Stomach (tissue), 9 donors: ENCODE data around the gene CHN1. TPM values are rescaled to one million over a fixed set of nuclear protein-coding genes. Genes with fewer than 3 reads are reported as not detected.

Source experiments
- DNase-seq, 2 donors: peaks; one replicate each; pipeline versions ENCODE4 v3.0.0 to v3.0.0-alpha.2; 2013 to 2019
- H3K27ac ChIP-seq, 5 donors: fragments of 200-600 bp in 4 of 5; sonication (generic) in 4 of 5; one replicate each; pipeline ENCODE4 v1.5.1; 2013 to 2019; ENCODE audit warnings: mild to moderate bottlenecking in 1 of 5, moderate library complexity in 1 of 5
- H3K27me3 ChIP-seq, 3 donors: fragments of 200-600 bp; sonication (generic); one replicate each; pipeline ENCODE4 v1.5.1; 2017 to 2019; ENCODE audit warnings: mixed run types in 1 of 3
- H3K36me3 ChIP-seq, 4 donors: fragments of 200-600 bp; sonication (generic); 1 replicate in 3 of 4; 2 replicates in 1 of 4; pipeline ENCODE4 v1.5.1; 2016 to 2019
- H3K4me1 ChIP-seq, 4 donors: fragments of 200-600 bp; sonication (generic); one replicate each; pipeline ENCODE4 v1.5.1; 2016 to 2019
- H3K4me3 ChIP-seq, 4 donors: fragments of 200-600 bp; sonication (generic) in 3 of 4; one replicate each; pipeline ENCODE4 v1.5.1; 2016 to 2019; ENCODE audit warnings: mild to moderate bottlenecking in 1 of 4
- H3K9me3 ChIP-seq, 4 donors: fragments of 200-600 bp; sonication (generic); one replicate each; pipeline ENCODE4 v1.5.1; 2016 to 2019
- EP300 ChIP-seq: sonication (generic); formaldehyde crosslinking; IDR thresholded peaks from one replicate; pipeline ENCODE4 v1.6.1; 2017; ENCODE audit warnings: antibody characterized with exemption
- POLR2A ChIP-seq, 4 donors: fragments of 450-650 bp; IDR thresholded peaks; one replicate each; pipeline ENCODE4 v1.6.1; 2016; ENCODE audit warnings: antibody characterized with exemption in 4 of 4, control low read depth in 2 of 4, mild to moderate bottlenecking in 1 of 4, moderate library complexity in 1 of 4
- POLR2AphosphoS5 ChIP-seq, 3 donors: sonication (generic); formaldehyde crosslinking; IDR thresholded peaks; one replicate each; pipeline ENCODE4 v1.6.1; 2016; ENCODE audit warnings: antibody characterized with exemption in 3 of 3
- WGBS, 5 donors: extraction: QIAGEN DNeasy Blood & Tissue Kit in 3 of 5; methylation state at CpG; one replicate each; pipeline versions ENCODE4 v1.1.5 to v1.1.7; 2013 to 2018; 5-methylcytosine and 5-hydroxymethylcytosine counted together
- intact Hi-C: fragments of 100-400 bp; cut with DNase I; formaldehyde crosslinking; loops from one replicate; pipeline ENCODE4 v1.15.1; 2023; ENCODE audit warnings: low total_unique reads
- polyA plus RNA-seq, 3 donors: library from polyadenylated mRNA; stranded (reverse); fragments of 200-250 nt; gene quantifications; one replicate each; pipeline ENCODE4 v1.2.3, GENCODE V29; 2013
- total RNA-seq, 5 donors: library from RNA; depleted of rRNA; stranded (reverse); fragments of >200 nt; gene quantifications; one replicate each; pipeline versions ENCODE4 v1.1.0 to v1.2.3, GENCODE V29; 2014 to 2016
- TF ChIP-seq, protein P1 (sequence below), 7 experiments: fragments of 450-650 bp in 4 of 7; fragments of 200-600 bp in 3 of 7; sonication (generic) in 3 of 7; IDR thresholded peaks; one replicate each; pipeline ENCODE4 v1.5.1; 2016 to 2019; ENCODE audit warnings: antibody characterized with exemption in 7 of 7, control low read depth in 2 of 7, mild to moderate bottlenecking in 1 of 7
- donor health status: healthy with polysubstance abuse.
- donor health status: Bipolar disorder and iron deficiency.
- donor health status: healthy.

The CHN1 gene
- total and polyA plus RNA-seq, 8 donors = 2.3 to 50.9 (median 12.2) TPM; not detected in 1

DNA sequence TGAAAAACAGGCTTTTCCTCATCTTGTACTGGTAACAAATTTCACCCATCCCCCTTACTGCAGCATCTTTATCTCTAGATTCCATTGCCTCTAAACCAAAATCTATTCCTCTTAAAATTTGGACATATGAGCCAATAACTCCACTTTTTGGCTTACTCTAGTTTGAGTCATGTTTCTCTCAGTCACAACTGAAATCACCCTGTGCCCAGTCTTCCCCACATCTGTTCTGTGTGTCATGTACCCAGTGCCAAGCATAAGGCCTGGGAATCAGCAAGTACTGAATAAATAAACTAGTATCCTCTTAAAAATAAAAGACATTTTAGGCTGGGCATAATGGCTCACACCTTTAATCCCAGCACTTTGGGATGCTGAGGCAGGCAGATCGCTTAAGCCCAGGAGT is 20.8 kb upstream of the CHN1 start:
- no peak overlapping the region for H3K4me3 ChIP-seq
- H3K27ac ChIP-seq = no peak overlapping the region
- DNase-seq = no peak
- no peaks in the 10 kb centered on the region for H3K27me3 ChIP-seq
- 89 to 100% (median 98%) methylated on average over 1 of the region's 1 CpG for WGBS, 5 donors
- no peaks in the 10 kb centered on the region for H3K36me3 ChIP-seq
- H3K4me1 ChIP-seq = peaks cover 0 to 7% (median 0%) of the 10 kb centered on the region in 4 donors
- TF ChIP-seq, protein P1, sequence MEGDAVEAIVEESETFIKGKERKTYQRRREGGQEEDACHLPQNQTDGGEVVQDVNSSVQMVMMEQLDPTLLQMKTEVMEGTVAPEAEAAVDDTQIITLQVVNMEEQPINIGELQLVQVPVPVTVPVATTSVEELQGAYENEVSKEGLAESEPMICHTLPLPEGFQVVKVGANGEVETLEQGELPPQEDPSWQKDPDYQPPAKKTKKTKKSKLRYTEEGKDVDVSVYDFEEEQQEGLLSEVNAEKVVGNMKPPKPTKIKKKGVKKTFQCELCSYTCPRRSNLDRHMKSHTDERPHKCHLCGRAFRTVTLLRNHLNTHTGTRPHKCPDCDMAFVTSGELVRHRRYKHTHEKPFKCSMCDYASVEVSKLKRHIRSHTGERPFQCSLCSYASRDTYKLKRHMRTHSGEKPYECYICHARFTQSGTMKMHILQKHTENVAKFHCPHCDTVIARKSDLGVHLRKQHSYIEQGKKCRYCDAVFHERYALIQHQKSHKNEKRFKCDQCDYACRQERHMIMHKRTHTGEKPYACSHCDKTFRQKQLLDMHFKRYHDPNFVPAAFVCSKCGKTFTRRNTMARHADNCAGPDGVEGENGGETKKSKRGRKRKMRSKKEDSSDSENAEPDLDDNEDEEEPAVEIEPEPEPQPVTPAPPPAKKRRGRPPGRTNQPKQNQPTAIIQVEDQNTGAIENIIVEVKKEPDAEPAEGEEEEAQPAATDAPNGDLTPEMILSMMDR (IDR thresholded peaks at IDR 0.05) = no peak
- TF ChIP-seq POLR2AphosphoS5 (IDR thresholded peaks at IDR 0.05) (no peak), POLR2A (IDR thresholded peaks at IDR 0.05) (no peak), EP300 (no peak)
- H3K9me3 ChIP-seq = no peaks in the 10 kb centered on the region
- intact Hi-C loops = no loop called here

DNA sequence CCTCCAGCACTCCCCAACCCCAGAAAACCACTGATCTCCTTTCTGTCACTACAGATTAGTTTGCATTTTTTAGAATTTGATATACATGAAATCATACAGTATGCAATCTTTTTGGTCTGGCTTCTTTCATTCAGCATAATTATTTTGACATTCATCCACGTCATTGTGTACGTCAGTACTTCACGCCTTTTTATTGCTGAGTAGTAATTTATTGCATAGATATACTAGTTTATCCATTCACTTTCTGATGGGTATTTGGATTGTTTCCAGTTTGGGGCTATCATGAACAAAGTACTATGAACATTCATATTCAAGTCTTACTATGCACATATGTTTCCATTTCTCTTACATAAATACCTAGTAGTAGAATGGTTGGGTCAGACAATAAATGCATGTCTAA is 20.1 kb upstream of the CHN1 start:
- DNase-seq = no peak
- no peaks in the 10 kb centered on the region for H3K9me3 ChIP-seq
- WGBS, 5 donors = 90 to 98% (median 93%) methylated on average over 3 of the region's 3 CpGs
- intact Hi-C loops = no loop called here
- H3K27me3 ChIP-seq = no peaks in the 10 kb centered on the region
- no peak overlapping the region for H3K4me3 ChIP-seq
- H3K27ac ChIP-seq = no peak overlapping the region
- TF ChIP-seq POLR2AphosphoS5 (IDR thresholded peaks at IDR 0.05) = no peak
- TF ChIP-seq, protein P1 (IDR thresholded peaks at IDR 0.05) = no peak
- no peak for TF ChIP-seq EP300
- no peak for TF ChIP-seq POLR2A (IDR thresholded peaks at IDR 0.05)
- H3K4me1 ChIP-seq = peaks cover 0 to 7% (median 0%) of the 10 kb centered on the region in 4 donors
- no peaks in the 10 kb centered on the region for H3K36me3 ChIP-seq

- Histone ChIP-seq H3K4me1 (no peaks in the 10 kb centered on the region), H3K9me3 (no peaks in the 10 kb centered on the region), H3K36me3 (no peaks in the 10 kb centered on the region), H3K27me3 (no peaks in the 10 kb centered on the region), H3K27ac (no peak overlapping the region), H3K4me3 (no peak overlapping the region)
- WGBS, 5 donors = 72 to 78% (median 75%) methylated on average over 3 of the region's 3 CpGs
- no peak for DNase-seq
- intact Hi-C loops = no loop called here
- TF ChIP-seq EP300 (no peak), POLR2A (IDR thresholded peaks at IDR 0.05) (no peak), POLR2AphosphoS5 (IDR thresholded peaks at IDR 0.05) (no peak)
- TF ChIP-seq, protein P1 (IDR thresholded peaks at IDR 0.05) = no peak
Observed at GRCh38 chr2:175022923-175023322, 17.7 kb upstream of the CHN1 start.

DNA sequence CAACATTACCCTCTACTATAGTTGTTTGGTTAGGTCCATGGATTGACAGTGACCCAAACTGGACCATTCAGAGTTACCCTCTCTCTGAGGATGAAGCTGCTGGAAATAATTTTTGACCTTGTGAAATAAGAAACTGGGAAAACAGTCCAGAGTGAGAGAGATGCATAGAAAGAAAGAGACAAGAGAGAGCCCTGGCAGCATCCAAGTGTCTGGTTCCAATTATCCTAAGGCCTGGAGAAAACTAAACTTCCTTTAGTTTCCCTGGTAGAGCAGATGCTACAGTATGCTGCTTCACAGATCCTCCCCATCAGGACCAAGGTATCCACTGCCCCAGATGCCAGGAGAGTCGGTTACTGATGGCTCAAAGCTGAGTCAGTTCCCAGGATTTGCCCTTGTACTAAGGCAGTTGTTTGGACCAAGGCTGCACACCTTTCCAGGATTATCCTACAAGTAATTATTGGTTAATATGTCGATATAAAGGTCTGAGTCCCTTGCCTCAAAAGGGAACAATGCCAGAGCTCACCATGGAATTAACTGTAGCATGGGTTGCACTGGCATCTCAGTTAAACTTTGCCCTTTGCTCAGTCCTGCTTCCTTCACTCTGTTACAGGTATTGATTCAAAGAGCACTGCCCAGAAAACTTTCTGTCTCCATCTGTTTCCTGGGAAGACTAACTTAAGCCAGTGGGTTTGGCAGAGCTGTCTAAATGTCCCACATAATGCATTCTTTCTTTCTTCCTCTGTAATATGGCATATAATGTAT is 14.6 kb upstream of the CHN1 start:
- Histone ChIP-seq H3K27ac (no peak overlapping the region), H3K9me3 (no peaks in the 10 kb centered on the region), H3K27me3 (no peaks in the 10 kb centered on the region), H3K36me3 (no peaks in the 10 kb centered on the region), H3K4me3 (no peak overlapping the region), H3K4me1 (no peaks in the 10 kb centered on the region)
- 77 to 96% (median 91%) methylated on average over 2 of the region's 2 CpGs for WGBS, 5 donors
- DNase-seq = no peak
- no peak for TF ChIP-seq POLR2AphosphoS5 (IDR thresholded peaks at IDR 0.05)
- no peak for TF ChIP-seq POLR2A (IDR thresholded peaks at IDR 0.05)
- TF ChIP-seq EP300 = no peak
- TF ChIP-seq, protein P1 (IDR thresholded peaks at IDR 0.05) = no peak
- intact Hi-C loops = no loop called here
